Stimulated activated CD8-positive, alpha-beta memory T cell treated with anti-CD3 and anti-CD28 coated beads, Interleukin-15, amount 100 ng/mL, for 1 hour (primary cell): Measurements from ENCODE around the gene STEAP3.

ENCODE experiments used
- DNase-seq: peaks from one replicate; pipeline ENCODE4 v3.0.0-alpha.2; 2020; ENCODE audit warnings: low read depth

STEAP3 gene

DNA sequence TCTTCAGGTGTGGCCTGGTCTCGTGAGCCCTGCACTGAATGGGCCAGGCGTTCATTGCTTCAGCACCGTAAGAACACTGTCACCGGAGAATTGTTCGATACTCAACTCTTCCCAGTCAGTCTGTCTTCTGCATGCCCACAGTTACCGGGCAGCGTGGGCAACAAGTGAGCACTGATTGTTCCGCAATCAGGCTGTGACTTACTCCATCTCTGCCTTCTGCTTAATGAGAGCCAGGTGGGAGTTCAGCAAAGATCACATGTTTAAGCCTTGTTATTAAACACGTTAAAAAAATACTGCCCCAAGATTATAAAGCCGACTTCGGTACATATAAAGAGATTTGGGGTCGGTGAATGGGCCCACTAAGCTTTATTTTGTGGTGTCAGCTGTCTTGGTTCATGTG is 3.7 kb downstream of the STEAP3 start:
- no peak for DNase-seq

DNA sequence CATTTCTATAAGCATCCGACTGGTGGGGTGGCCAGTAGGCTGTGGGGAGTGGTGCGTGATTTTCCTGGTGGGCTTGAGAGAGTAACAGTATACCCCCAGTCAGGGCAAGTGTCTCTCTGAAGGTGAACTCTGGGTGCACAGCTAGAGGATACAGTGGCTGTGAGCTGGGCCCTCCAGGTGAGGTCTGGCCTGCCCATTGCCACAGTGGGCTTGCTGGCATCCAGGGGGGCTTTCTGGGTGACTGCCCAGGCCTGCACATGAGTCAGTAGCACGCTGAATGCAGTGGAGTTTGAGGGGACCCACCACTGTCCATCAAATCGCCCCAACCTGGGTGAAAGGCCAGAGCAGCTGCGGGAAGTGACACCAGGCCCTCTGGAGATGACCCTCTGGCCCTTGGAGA is 4.5 kb downstream of the STEAP3 start:
- no peak for DNase-seq

DNA sequence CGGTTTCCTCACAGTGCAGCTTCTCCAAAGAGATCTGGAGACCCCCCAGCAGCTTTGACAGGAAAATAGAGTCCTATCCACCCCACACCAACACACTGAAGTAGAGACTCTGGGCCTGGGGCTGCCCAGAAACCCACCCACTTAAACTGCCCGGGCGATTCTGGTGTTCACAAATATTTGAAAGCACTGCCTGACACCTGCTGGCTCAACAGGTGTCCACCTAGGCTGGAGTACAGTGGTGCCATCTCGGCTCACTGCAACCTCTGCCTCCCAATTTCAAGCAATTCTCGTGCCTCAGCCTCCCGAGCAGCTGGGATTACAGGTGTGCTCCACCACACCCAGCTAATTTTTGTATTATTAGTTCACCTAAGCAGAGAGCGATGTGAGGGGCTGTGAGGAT is 5.3 kb downstream of the STEAP3 start:
- no peak for DNase-seq

DNA sequence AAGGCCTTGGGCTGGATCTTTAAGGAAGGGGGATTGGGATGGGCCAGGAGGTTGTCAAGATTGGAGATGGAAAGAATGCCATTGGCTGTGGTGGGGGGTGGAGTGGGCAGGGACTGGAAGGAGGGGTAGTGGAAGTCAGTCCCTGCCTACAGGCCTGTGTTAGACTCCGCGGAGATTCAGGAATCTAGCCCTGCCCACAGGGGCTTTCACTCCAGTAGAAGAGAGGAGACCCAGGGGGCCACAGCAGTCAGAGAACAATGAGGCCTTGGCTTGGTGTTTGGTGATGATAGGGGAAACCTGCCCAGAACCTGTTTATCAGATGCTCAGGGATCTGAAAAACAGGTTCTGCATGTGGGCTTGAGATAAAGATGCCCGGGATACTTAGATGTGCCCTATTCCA is 6.1 kb downstream of the STEAP3 start:
- no peak for DNase-seq

DNA sequence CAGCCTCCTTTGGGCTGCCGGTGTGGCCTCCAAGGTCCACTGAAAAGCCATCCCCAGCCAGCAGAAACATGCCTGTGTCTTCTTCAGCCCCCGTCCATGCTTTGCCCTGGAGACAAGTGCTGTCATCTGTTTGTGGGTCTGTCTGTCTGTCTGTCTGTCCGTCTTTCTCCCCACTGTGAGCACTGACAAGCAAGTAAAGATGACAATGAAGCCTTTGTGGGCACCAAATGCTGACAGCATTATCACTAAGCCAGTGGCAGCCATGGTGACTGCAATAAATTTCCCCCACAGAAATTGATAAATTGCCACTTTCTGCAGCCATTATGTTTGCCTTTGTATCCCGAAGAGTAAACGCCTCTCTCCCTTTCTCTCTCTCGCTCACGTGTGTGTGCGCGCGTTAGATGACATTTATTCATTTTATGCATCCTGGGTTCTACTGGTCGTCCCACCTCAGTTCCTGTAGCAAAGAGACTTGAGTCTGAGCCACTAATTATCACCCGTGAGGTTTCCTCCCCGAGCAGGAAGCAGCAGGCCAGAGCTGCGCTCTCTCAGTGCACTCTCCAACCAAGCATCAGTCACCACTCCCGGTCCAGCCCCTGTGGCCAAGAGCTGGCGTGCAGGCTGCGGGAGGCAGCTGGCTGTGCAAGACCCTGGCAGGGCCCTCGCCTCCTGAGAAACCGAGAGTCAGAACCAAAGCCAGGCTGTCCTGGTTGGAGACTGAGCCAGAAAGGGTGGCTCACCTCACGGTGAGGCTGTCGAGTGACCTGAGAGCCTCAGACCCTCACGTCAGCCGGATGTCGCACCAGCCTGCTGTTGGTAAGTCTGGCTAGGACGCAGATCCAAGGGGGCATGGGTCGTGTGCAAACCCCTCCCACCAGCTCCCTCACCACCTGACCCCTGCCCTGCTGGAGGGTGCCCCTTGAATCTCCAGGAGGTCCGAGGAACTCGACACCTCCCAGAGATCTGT is 6.9 kb downstream of the STEAP3 start:
- DNase-seq: no peak

DNA sequence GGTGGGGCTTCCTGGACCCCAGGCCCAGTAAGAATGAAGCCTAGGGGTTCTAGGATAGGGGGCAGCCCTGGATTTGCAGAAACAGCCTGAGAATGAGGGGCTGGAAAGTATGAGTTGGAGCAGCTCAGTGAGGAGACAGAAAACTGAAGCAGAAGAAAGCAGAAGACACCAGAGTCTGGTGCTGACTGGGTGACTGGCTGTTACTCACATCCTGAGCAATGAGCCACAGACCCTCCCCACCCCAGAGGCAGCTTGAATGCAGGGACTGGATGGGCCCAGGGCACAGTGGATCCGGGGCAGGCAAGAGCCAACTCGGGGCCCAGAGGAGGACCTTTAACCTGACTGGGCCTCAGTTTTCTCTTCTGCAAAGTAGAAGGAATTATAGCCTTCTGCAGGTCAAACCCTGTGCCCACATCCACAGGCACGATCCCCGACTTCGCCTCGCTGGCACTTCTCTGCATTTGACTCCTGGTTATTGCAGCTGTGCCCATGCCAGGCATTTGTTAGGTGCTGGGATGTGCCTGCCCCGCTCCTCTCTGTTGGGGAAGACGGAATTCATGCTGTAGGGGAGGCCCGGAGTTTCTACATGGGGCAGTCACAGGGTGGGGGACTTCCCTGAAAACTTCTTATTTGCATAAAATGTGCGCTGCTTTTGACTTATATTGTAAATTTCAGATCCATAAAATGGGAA is 8.5 kb downstream of the STEAP3 start:
- DNase-seq: no peak

DNA sequence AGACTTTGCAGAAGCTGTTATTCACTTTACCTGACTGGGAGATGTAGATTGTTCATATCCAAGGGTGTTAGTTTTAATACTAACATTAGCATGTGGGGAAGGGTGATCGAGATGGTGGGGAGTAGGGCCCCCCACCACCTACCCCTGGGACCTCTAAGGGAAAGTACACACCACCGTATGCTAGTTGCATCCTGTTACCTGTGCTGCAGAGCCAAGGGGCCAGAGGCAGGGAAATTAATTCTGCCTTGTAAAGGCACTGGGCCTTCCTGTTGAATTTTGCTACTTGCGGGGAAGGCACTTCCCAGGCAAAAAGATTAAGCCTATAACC is 9.0 kb downstream of the STEAP3 start:
- no peak for DNase-seq

DNA sequence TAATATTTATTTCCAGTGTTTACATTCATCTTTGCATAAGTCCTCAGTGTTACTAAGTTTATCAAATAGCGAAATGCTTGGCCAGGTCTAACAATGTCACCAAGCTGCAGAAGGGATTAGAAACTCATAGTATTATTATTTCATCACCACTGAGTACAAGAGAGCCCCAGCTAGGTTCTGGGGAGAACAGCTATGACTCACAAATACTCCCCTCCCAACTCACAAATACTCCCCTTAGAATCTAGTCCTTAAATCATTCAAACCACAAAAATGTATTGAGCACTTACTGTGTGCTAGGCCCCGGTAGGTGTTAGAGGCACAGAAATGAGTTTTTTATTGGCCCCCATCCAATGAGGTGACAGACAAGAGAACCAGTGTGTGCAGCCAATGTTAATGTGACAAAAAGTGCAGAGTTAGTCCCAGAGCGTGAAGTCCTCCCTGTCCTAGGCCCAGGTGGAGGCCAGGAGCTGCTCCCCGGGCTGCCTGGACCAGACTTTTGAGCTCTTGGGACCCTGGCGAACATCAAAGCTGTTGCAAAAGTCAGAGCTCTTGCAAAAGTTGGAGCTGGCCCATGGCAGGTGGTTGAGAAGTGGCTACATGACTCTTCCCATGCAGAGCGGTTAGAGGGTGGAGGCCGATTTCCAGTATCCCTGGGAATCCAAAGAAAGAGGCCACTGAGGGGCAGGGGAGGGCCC is 9.8 kb downstream of the STEAP3 start:
- no peak for DNase-seq

DNA sequence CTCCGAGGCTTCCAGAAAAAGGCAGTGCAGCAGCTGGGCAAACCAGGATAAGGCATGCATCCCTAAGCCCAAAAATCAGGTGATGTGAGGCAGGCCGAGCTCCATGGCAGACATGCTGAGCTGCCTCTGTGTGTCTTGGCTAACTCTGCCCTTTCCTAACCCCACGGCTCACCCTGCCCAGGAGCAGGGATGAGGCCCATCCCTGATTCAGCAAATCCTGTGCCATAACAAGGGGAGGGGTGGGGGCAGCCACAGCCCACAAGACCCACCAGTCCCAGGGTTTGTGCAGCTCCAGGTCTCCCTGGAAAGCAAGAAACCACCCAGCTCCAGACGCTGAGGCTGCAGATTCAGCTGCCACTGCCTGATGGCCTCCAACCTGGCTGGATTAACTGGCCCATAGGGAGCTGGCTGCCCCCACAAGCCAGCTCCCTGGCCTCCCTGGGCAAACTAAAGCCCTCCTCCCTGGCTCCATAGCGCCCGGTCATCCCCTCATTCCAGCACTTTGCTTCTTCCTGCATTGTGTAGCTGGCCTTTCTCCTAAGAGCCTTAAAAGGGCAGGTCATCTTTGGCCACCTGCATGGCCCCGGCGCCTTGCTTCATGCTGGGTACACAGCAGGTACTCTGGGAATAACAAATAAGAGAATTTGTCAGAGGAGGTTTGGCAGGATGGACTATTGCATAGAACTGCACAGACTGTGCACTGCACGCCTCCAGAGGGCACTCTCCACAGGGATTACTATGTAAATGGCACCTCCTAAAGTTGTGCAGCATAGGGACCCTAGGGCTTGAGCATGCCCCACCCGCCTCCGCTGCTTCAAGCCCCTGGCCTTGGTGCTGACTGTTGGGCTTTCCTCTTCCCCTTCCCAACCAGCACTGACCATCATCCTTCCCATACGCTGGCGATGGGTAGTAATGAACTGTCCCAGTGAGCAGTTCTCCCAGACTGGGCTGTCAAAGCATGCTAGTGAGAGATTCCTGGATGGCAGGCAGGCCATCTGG is 10.7 kb downstream of the STEAP3 start:
- no peak for DNase-seq

DNA sequence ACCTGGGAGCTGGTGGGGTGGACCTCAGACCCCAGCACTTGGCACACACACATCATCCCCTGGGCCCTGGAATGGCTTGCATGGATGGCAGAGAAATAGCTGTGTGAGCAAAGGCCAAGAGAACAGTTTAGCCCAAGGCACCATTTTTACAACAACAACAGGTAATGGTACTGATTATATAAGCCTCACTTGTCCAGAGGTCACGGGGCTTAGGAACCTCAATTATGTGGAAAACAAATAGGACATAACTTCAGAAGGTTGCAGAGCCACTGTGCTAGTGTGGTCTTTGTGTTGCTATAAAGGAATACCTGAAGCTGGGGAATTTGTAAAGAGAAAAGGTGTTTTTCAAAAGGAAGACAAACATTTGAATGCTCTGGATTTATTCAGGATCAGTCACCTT is 13.2 kb downstream of the STEAP3 start:
- DNase-seq: no peak

DNA sequence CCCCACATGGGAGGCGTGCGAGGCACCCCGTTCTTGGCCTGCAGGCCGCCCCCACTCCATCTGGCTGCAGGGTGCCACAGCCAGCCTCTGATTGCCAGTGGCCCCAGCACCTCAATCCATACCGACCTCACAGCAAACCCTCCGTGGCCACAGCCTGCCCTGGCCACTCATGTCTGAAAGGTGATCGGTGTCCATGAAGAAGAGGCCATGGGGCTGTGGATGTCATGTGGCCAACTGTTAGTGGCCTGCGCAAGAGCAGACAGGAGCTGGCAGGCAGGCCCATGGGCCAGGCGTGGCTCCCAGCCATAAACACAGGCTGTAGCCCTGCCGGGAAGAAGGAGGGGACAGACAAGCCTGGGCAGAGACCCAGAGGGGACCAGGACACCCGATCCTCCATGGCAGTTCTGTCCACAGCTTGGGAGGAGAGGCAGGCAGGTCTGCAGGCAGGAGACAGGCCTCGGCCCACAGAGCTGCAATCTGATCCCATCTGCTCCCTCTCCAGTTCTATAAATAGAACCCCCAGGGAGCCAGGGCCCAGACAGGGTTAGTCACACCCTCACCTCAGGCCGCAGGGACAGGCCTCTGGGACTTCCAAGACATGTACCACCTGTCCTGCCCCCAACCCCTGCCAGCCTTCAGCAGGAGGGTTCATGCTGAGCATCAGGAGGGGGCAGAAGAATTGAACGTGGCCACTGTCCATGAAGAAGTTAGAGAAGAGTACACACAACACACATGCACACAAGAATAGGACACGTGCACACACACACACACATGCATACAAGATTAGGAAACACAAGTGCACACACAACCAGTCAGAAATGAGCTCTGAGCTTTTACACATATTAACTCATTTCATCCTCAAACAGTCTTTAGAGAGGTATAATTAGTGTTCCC is 16.9 kb downstream of the STEAP3 start:
- no peak for DNase-seq

DNA sequence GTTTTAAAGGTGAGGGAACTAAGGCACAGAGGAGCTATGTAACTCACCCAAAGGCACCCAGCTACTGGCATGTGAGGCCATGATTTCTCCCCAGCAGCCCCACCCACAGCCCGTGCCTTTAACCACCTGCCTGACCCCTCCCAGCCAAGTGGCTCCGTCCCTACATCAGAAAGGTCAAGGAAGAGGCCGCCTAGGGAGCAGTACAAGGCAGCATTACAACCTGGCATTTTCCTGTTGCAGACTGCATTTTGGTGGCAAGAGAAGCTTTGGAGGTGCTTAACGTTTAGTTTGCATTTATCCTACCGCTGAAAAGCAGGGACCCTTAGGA is 17.5 kb downstream of the STEAP3 start:
- DNase-seq: no peak

DNA sequence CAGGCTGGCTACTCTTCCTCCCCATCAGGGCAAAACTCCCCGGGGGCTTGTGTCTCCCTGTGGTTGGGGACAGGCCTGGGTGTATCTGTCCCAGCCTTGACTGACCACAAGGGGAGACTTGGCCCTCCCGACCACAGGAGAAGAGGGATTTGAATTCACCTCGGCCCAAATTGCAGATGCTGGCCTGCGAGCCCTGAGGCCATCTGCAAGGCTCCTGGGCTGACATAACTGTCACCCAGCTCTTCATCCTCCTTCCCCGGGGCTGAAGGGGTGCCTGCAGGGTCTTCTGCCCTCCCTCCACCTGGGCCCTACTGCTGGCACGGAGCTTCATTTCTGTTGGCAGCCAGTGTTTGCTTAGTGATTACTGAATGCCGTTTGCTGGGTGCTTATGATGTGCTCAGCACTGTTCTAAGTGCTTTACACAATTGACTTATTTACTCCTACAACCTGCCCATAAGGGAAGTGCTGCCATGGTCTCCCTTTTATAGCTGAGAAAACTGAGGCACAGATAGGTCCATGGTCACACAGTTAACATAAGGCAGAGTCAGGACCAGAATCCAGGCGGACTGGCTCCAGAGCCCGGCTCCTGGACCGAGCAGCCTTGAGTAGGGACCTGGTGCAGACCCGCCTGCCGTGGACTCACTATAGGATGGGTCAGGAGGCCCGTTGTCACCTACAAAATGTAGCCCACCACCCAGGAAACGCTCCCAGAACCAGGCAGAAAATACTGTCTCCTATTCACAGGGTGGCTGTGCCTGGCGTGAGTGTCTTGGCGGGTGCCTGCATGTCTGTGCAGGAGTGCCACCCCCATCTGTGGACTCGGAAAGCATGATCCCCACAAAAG is 18.9 kb downstream of the STEAP3 start:
- no peak for DNase-seq

DNA sequence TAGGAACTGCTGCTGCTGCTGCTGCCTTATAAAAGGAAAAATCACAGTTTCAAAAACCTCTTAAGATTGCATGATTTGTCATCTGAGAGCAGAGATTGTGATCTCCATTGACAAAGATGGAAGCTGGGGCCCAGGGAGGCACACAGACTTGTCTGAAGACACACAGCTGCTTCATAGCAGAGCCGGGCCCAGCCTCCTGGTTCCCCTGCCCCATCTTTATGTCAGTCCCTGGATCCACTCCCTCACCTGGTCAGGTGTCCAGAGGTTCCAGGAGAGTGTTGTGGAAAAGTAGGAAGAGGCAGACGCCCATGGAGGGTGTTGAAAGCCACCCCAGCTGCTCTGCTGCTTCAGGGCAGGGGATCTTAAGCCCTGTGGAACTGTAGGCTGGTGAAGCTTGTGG is 20.0 kb downstream of the STEAP3 start:
- no peak for DNase-seq

DNA sequence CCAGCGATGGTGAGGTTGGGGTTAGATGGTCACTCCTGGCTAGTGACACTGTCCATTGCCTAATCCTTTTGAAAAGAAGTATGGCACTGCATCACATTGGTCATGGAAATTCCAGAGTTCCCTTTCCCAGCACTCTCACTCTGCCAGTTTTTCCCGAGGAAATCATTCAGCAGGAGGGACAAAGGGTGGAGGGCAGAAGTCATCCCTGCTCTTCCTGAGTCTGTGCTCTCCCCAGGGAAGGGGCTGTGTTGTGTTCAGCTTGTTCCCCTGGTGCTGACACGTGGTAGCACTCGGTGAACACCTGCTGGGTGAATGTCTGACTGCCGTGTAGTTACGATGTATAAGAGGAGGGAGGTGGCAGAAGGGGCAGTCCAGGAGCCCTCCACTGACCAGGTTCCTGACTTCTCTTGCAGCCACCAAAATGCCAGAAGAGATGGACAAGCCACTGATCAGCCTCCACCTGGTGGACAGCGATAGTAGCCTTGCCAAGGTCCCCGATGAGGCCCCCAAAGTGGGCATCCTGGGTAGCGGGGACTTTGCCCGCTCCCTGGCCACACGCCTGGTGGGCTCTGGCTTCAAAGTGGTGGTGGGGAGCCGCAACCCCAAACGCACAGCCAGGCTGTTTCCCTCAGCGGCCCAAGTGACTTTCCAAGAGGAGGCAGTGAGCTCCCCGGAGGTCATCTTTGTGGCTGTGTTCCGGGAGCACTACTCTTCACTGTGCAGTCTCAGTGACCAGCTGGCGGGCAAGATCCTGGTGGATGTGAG is 21.6 kb downstream of the STEAP3 start:
- no peak for DNase-seq

DNA sequence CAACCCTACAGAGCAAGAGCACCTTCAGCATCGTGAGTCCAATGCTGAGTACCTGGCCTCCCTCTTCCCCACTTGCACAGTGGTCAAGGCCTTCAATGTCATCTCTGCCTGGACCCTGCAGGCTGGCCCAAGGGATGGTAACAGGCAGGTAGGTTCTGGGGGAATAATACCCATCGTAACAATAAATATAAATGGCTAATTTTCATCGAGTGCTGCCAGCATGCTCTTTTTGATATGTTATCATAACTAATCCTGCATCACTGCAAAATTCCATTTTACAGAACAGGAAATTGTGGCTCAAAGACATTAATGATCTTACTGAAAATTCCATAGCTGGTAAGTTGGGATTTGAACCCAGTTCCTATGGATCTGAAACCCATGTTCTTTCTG is 22.2 kb downstream of the STEAP3 start:
- DNase-seq: no peak

DNA sequence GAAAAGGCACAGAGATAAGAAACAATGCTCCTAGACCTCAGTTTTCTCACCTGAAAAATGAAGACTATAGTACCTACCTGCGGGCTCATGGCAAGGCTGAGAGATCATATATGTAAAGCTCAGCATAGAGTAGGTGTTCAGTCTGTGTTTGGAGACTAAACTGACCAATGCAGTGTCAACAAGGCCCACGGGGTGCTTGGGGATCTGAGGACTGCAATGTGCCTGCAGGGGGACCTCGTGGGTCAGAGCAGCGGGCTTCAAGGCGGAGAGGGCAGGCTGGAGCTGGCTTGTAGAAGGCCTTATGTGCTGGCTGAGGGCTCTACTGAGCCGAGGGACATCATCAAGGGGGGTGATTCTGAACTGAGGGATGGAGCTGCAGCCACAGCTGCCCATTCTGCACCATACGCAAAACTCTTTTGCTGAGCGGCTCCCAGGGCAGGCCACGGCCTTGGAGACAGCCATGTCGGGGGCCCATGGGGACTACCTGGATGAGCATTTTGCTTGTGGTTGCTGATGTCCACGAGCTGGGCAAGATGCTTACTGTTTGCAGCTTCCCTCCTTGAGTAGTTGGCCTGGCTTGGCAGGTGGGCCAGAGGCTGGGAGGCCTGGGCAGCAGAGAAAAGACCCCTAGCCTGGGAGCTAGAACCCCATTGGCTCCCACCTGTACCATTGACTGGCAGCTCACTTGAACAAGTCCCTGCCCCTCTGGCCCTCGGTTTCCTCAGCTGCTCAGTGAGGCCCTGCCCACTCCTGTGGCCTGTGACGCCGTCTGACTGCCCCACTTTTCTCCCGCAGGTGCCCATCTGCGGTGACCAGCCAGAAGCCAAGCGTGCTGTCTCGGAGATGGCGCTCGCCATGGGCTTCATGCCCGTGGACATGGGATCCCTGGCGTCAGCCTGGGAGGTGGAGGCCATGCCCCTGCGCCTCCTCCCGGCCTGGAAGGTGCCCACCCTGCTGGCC is 23.5 kb downstream of the STEAP3 start:
- no peak for DNase-seq

DNA sequence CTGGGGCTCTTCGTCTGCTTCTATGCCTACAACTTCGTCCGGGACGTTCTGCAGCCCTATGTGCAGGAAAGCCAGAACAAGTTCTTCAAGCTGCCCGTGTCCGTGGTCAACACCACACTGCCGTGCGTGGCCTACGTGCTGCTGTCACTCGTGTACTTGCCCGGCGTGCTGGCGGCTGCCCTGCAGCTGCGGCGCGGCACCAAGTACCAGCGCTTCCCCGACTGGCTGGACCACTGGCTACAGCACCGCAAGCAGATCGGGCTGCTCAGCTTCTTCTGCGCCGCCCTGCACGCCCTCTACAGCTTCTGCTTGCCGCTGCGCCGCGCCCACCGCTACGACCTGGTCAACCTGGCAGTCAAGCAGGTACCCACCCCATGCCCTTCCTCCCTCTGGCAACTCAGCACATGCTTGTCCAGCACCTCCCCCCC is 24.2 kb downstream of the STEAP3 start:
- DNase-seq: no peak
